GM23338 (cell line): ENCODE data around the gene RABGAP1L. TPM values are rescaled to one million over a fixed set of nuclear protein-coding genes. Genes with fewer than 3 reads are reported as not detected.

Experiments
- ATAC-seq: fragments of 200-7000 bp; cut with Tn5 transposase; 3 replicates; pipeline ENCODE4 v1.9.1; 2020
- DNase-seq: peaks from one replicate; pipeline ENCODE4 v3.0.0-alpha.2; 2015; ENCODE audit warnings: low spot score
- H2AFZ ChIP-seq: fragments of 200-600 bp; sonication (generic); 2 replicates; pipeline ENCODE4 v1.8.0; 2016; ENCODE audit warnings: antibody characterized with exemption, mild to moderate bottlenecking, moderate library complexity
- H3F3A ChIP-seq: fragments of 200-600 bp; sonication (generic); replicated peaks from 2 replicates; pipeline ENCODE4 v1.8.0; 2017; ENCODE audit warnings: antibody characterized with exemption, mixed run types, low read depth
- H3K27ac ChIP-seq: fragments of 200-600 bp; sonication (generic); 2 replicates; pipeline ENCODE4 v1.6.1; 2016; ENCODE audit warnings: low read depth
- H3K27me3 ChIP-seq: fragments of 200-600 bp; sonication (generic); 2 replicates; pipeline ENCODE4 v1.8.0; 2016; ENCODE audit warnings: mild to moderate bottlenecking, mixed run types, moderate library complexity; ENCODE audit not compliant: insufficient read depth
- H3K36me3 ChIP-seq: fragments of 200-600 bp; sonication (generic); 2 replicates; pipeline ENCODE4 v1.8.0; 2016; ENCODE audit warnings: mild to moderate bottlenecking; ENCODE audit not compliant: insufficient read depth
- H3K4me1 ChIP-seq: fragments of 200-600 bp; sonication (generic); 2 replicates; pipeline ENCODE4 v1.8.0; 2016; ENCODE audit warnings: mild to moderate bottlenecking, moderate library complexity; ENCODE audit not compliant: insufficient read depth
- H3K4me2 ChIP-seq: fragments of 200-600 bp; sonication (generic); 2 replicates; pipeline ENCODE4 v1.7.1; 2017; ENCODE audit warnings: mixed run types
- H3K4me3 ChIP-seq: fragments of 200-600 bp; sonication (generic); 2 replicates; pipeline ENCODE4 v1.6.1; 2016; ENCODE audit warnings: mixed run types
- H3K79me2 ChIP-seq: fragments of 200-600 bp; sonication (generic); replicated peaks from 2 replicates; pipeline ENCODE4 v1.8.0; 2017; ENCODE audit warnings: mild to moderate bottlenecking; ENCODE audit not compliant: insufficient read depth
- H3K9me2 ChIP-seq: fragments of 200-600 bp; sonication (generic); 2 replicates; pipeline ENCODE4 v1.8.0; 2017; ENCODE audit not compliant: insufficient read depth
- H4K20me1 ChIP-seq: fragments of 200-600 bp; sonication (generic); replicated peaks from 2 replicates; pipeline ENCODE4 v1.8.0; 2017; ENCODE audit warnings: mild to moderate bottlenecking; ENCODE audit not compliant: insufficient read depth
- H3K27ac Mint-ChIP-seq: 2 replicates; pipeline ENCODE4 v1.8.0; 2020; ENCODE audit warnings: inconsistent platforms, mild to moderate bottlenecking, moderate library complexity, mixed read lengths
- H3K27me3 Mint-ChIP-seq: 3 replicates; pipeline ENCODE4 v1.8.0; 2022; ENCODE audit warnings: low read depth, mild to moderate bottlenecking, moderate library complexity, mixed read lengths, inconsistent platforms; ENCODE audit not compliant: insufficient read depth, poor library complexity
- H3K36me3 Mint-ChIP-seq: 3 replicates; pipeline ENCODE4 v1.8.0; 2021; ENCODE audit warnings: low read depth, mild to moderate bottlenecking, inconsistent platforms, moderate library complexity, mixed read lengths
- H3K4me1 Mint-ChIP-seq: 3 replicates; pipeline ENCODE4 v1.8.0; 2020; ENCODE audit warnings: mild to moderate bottlenecking, inconsistent platforms, mixed read lengths
- H3K4me3 Mint-ChIP-seq: 3 replicates; pipeline ENCODE4 v1.8.0; 2021; ENCODE audit warnings: moderate library complexity, mild to moderate bottlenecking, inconsistent platforms, mixed read lengths
- H3K9me3 Mint-ChIP-seq: 3 replicates; pipeline ENCODE4 v1.8.0; 2020; ENCODE audit warnings: moderate library complexity, mild to moderate bottlenecking, inconsistent platforms, mixed read lengths
- EZH2 ChIP-seq: fragments of 200-600 bp; sonication (generic); IDR thresholded peaks from one replicate; pipeline ENCODE4 v1.8.0; 2017; ENCODE audit warnings: antibody characterized with exemption, mild to moderate bottlenecking, low read depth; ENCODE audit not compliant: unreplicated experiment
- REST ChIP-seq: IDR thresholded peaks from one replicate; pipeline ENCODE4 v1.6.1; 2018; ENCODE audit warnings: antibody characterized with exemption; ENCODE audit not compliant: unreplicated experiment
- STAT1 ChIP-seq: IDR thresholded peaks from one replicate; pipeline ENCODE4 v1.6.1; 2016; ENCODE audit warnings: antibody characterized with exemption; ENCODE audit not compliant: unreplicated experiment
- ZNF114 ChIP-seq: fragments of 250-450 bp; sonication (Bioruptor Pico); IDR thresholded peaks from 2 replicates; pipeline ENCODE4 v1.5.0; 2020; ENCODE audit warnings: mild to moderate bottlenecking, moderate library complexity
- ZNF462 ChIP-seq: fragments of 250-450 bp; sonication (Bioruptor Pico); IDR thresholded peaks from 2 replicates; pipeline ENCODE4 v1.5.0; 2020; ENCODE audit warnings: mild to moderate bottlenecking, moderate library complexity
- polyA plus RNA-seq: library from polyadenylated mRNA; unstranded; fragments of >200 nt; fragmentation: Nextera tagmentation; extraction: Ambion mirVana; gene quantifications from 2 replicates; pipeline ENCODE4 v1.2.1, GENCODE V29; 2016
- total RNA-seq: library from RNA; depleted of rRNA; stranded (reverse); fragments of >200 nt; shearing (Covaris generic); gene quantifications from 2 replicates; pipeline ENCODE4 v1.2.3, GENCODE V29; 2014
- TF ChIP-seq, protein P1 (sequence below): IDR thresholded peaks from 2 replicates; pipeline ENCODE4 v1.6.1; 2016; ENCODE audit warnings: antibody characterized with exemption

The RABGAP1L gene
- total and polyA plus RNA-seq, 2 experiments from 2014 or later: 83.2 to 136 TPM

DNA sequence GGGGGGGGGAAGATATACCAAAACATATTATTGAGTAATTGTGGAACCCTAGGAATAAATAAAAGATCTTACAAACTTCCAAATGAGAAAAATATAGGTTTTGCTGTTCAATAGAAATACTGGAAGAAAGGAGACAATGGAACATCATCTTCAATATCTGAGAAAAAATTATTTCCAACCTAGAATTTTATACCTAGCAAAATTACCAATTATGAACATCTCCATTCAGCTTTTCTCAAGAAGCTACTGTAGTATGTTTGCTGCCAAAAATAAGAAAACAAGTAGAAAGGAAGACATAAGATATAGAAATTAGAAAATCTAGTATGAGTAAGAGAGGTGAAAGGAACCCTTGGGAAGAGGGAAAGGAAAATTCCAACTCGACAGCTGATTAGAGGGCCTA is 372.4 kb downstream of the RABGAP1L start:
- H3K36me3 Mint-ChIP-seq: no peaks in the 10 kb centered on the region
- H3K4me1 Mint-ChIP-seq: no peaks in the 10 kb centered on the region

More for the DNA sequence above, 372.4 kb downstream of the RABGAP1L start:
- Histone ChIP-seq H4K20me1 (no peaks in the 10 kb centered on the region), H3K4me2 (no peak overlapping the region), H3K36me3 (no peaks in the 10 kb centered on the region), H3K9me2 (peaks cover 6% of the 10 kb centered on the region; the same call in 1 of the 2 replicates), H2AFZ (no peak overlapping the region), H3K27me3 (no peaks in the 10 kb centered on the region), H3K4me1 (no peaks in the 10 kb centered on the region), H3F3A (no peaks in the 10 kb centered on the region), H3K27ac (no peak overlapping the region), H3K79me2 (no peaks in the 10 kb centered on the region), H3K4me3 (no peak overlapping the region)
- Mint-ChIP-seq H3K4me3 (no peak overlapping the region), H3K9me3 (no peaks in the 10 kb centered on the region; the same call in 2 of the 3 replicates), H3K27ac (no peak overlapping the region), H3K27me3 (peaks cover 4% of the 10 kb centered on the region)
- DNase-seq: no peak
- ATAC-seq: no peak
- no peak for TF ChIP-seq ZNF114 (CRISPR knock-in tag)
- no peak for TF ChIP-seq EZH2
- TF ChIP-seq, protein P1, sequence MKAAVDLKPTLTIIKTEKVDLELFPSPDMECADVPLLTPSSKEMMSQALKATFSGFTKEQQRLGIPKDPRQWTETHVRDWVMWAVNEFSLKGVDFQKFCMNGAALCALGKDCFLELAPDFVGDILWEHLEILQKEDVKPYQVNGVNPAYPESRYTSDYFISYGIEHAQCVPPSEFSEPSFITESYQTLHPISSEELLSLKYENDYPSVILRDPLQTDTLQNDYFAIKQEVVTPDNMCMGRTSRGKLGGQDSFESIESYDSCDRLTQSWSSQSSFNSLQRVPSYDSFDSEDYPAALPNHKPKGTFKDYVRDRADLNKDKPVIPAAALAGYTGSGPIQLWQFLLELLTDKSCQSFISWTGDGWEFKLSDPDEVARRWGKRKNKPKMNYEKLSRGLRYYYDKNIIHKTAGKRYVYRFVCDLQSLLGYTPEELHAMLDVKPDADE: no peak
- no peak for TF ChIP-seq REST
- no peak for TF ChIP-seq ZNF462
- TF ChIP-seq STAT1: no peak
